C4-2B (cell line): ENCODE measurements around the gene RNF181.

Source experiments
- CTCF ChIP-seq: fragments of 450-650 bp; conservative IDR thresholded peaks from 2 replicates; pipeline ENCODE4 v1.5.1; 2017; ENCODE audit warnings: mild to moderate bottlenecking
- ZFX ChIP-seq: fragments of 450-650 bp; IDR thresholded peaks from 2 replicates; pipeline ENCODE4 v1.6.1; 2017

DNA sequence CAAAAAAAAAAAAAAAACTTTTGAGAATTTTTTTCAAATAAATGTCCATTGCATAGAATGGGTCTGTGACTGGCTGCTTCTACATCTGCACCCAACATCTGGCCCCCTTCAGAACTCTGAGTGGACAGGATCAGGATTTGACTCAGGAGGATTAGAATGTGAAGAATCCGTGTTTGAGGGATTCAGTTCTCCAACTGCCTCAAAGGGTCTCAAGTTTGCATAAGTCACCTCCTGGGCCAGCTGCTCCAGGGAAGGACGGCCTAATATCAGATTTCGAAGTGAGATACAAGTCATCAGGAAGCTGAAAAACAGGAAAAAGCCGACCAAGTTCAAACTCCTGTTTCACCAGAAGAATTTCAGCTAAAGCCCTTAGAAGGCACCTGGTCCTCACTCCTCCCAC lies 45.7 kb upstream of the RNF181 start:
- no peak for TF ChIP-seq ZFX
- TF ChIP-seq CTCF, result no peak
